ENCODE results near the gene FGFR2.

- TF ChIP-seq POLR2A (IDR thresholded peaks at IDR 0.05), result no peak
- TF ChIP-seq, protein P1, sequence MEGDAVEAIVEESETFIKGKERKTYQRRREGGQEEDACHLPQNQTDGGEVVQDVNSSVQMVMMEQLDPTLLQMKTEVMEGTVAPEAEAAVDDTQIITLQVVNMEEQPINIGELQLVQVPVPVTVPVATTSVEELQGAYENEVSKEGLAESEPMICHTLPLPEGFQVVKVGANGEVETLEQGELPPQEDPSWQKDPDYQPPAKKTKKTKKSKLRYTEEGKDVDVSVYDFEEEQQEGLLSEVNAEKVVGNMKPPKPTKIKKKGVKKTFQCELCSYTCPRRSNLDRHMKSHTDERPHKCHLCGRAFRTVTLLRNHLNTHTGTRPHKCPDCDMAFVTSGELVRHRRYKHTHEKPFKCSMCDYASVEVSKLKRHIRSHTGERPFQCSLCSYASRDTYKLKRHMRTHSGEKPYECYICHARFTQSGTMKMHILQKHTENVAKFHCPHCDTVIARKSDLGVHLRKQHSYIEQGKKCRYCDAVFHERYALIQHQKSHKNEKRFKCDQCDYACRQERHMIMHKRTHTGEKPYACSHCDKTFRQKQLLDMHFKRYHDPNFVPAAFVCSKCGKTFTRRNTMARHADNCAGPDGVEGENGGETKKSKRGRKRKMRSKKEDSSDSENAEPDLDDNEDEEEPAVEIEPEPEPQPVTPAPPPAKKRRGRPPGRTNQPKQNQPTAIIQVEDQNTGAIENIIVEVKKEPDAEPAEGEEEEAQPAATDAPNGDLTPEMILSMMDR (IDR thresholded peaks at IDR 0.05), result no peak
These were observed 1.7 kb upstream of the FGFR2 start for GRCh38 chr10:121599947-121600346.
